ENCODE results near the gene NT5C3B.
A peak's percentile ranks its signal among the peaks of the same experiment; 100 is the strongest.

GRCh38 chr17:41787021-41787418 lies 49.0 kb downstream of the NT5C3B start:
- TF ChIP-seq CTCF (IDR thresholded peaks at IDR 0.05; ENCODE audit: low read depth, low read length, missing input control) (no peak), JUND (IDR thresholded peaks at IDR 0.05) (no peak), MAX (IDR thresholded peaks at IDR 0.05) (no peak), RAD21 (IDR thresholded peaks at IDR 0.05) (no peak), EGR1 (IDR thresholded peaks at IDR 0.05; ENCODE audit: low read depth in 2 of 2) (no peak), YY1 (IDR thresholded peaks at IDR 0.05) (no peak), ATF3 (IDR thresholded peaks at IDR 0.05) (peak; percentile 12), ZBTB33 (IDR thresholded peaks at IDR 0.05) (peak; percentile 7)

Measured in liver (tissue), 3 donors.